HG03442 (cell line): ENCODE measurements around the gene POMZP3.
"Not testable (repeated sequence)": the region's sequence is repeated elsewhere in the genome, so short reads cannot be mapped to it uniquely, and the experiment has no call there.

ENCODE experiments used
- ATAC-seq: cut with Tn5 transposase; IDR thresholded peaks from one replicate; pipeline ENCODE4 v1.9.1; 2021; ENCODE audit warnings: mild to moderate bottlenecking, moderate library complexity; ENCODE audit not compliant: unreplicated experiment

Gene POMZP3

GRCh38 chr7:76591033-76591432 lies 36.0 kb downstream of the POMZP3 start:
- ATAC-seq = not testable (repeated sequence)

GRCh38 chr7:76588586-76588985 lies 38.5 kb downstream of the POMZP3 start:
- not testable (repeated sequence) for ATAC-seq

- not testable (repeated sequence) for ATAC-seq
Measured at GRCh38 chr7:76586585-76587315, 40.3 kb downstream of the POMZP3 start.

- not testable (repeated sequence) for ATAC-seq
Measured at GRCh38 chr7:76583636-76584281, 43.3 kb downstream of the POMZP3 start.

GRCh38 chr7:76582848-76583631 lies 44.0 kb downstream of the POMZP3 start:
- ATAC-seq = not testable (repeated sequence)

GRCh38 chr7:76575919-76576655 lies 51.0 kb downstream of the POMZP3 start:
- ATAC-seq = not testable (repeated sequence)

GRCh38 chr7:76575431-76575830 lies 51.6 kb downstream of the POMZP3 start:
- not testable (repeated sequence) for ATAC-seq

GRCh38 chr7:76572296-76572695 lies 54.8 kb downstream of the POMZP3 start:
- ATAC-seq = not testable (repeated sequence)

GRCh38 chr7:76570324-76570775 lies 56.7 kb downstream of the POMZP3 start:
- ATAC-seq = not testable (repeated sequence)

- not testable (repeated sequence) for ATAC-seq
Measured at GRCh38 chr7:76568742-76569141, 58.3 kb downstream of the POMZP3 start.

- not testable (repeated sequence) for ATAC-seq
Measured at GRCh38 chr7:76567753-76568152, 59.3 kb downstream of the POMZP3 start.

GRCh38 chr7:76567311-76567710 lies 59.8 kb downstream of the POMZP3 start:
- ATAC-seq = not testable (repeated sequence)

- ATAC-seq = not testable (repeated sequence)
Measured at GRCh38 chr7:76565001-76565400, 62.1 kb downstream of the POMZP3 start.

GRCh38 chr7:76561342-76561741 lies 65.7 kb downstream of the POMZP3 start:
- not testable (repeated sequence) for ATAC-seq

- not testable (repeated sequence) for ATAC-seq
Measured at GRCh38 chr7:76560157-76560556, 66.9 kb downstream of the POMZP3 start.
